ENCODE measurements around the gene FHIT.

Gene FHIT

DNA sequence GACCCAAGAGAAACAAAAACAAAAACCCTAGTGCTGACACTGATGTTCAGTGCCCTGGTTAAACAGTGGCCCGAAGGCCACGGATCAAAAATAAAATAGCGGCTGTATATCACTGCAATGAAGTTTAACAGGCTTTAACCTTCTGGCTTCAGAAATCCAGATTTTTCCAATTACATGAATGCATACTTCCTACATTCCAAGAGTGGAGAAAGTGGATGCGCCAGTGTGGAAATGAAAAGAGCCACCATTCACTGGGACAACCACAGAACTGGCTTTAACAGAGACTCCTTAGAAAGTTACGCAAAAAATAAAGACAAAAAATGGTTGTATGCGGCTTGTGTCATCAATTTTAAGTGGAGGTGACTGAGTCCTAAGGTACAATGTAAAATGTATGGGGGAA, 522.2 kb downstream of the FHIT start:
- no peak overlapping the region for H3K4me3 ChIP-seq (ENCODE audit: low read depth, low read length)
- DNase-seq (ENCODE audit: low read depth), result no peak
- TF ChIP-seq CTCF (IDR thresholded peaks at IDR 0.05; ENCODE audit: low read depth, low read length, missing control alignments), result no peak
- in situ Hi-C loops (cut with HindIII; ENCODE audit: low sequenced_read_pairs), result no loop called here

- in situ Hi-C loops (cut with HindIII; ENCODE audit: low sequenced_read_pairs), result no loop called here
- no peak for TF ChIP-seq CTCF (IDR thresholded peaks at IDR 0.05; ENCODE audit: low read depth, low read length, missing control alignments)
- DNase-seq (ENCODE audit: low read depth), result no peak
- H3K4me3 ChIP-seq (ENCODE audit: low read depth, low read length), result no peak overlapping the region
Measured at GRCh38 chr3:60728006-60728405, 523.2 kb downstream of the FHIT start.

DNA sequence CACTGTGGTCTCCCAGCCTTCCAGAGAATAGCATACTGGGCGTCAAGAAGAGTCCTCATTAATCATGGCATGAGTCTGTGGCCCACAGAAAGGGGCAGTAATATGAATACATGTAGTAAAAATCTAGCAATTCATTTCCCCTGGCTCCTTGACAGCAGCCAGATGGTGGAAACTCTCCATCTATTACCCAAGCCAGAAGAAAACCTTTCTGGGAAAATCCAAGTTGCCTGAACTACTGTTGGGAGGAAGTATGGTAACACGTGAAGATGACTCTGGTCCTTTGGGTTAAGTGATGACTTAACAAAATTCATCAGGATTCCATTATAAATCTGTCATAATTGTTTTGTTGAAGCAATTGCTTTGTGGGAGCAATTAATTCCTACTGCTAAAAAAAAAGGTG, 530.5 kb downstream of the FHIT start:
- H3K4me3 ChIP-seq (ENCODE audit: low read depth, low read length), result no peak overlapping the region
- TF ChIP-seq CTCF (IDR thresholded peaks at IDR 0.05; ENCODE audit: low read depth, low read length, missing control alignments), result no peak
- in situ Hi-C loops (cut with HindIII; ENCODE audit: low sequenced_read_pairs), result no loop called here
- peak; percentile 20 for DNase-seq (ENCODE audit: low read depth)

DNA sequence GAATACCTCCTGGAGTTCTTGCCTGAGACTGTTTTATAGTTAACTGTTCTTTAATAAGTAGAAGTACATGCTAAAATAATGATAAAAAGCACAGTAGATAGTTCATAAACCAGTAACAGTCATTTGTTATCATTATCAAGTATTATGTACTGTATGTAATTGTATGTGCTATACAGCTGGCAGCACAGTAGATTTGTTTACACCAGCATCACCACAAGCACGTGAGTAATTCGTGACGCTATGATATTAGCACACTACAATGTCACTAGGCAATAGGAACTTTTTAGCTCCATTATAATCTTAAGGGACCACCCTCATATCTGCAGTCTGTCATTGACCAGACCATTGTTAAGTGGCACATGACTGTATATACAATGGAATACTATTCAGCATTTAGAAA, 534.7 kb downstream of the FHIT start:
- in situ Hi-C loops (cut with HindIII; ENCODE audit: low sequenced_read_pairs), result no loop called here
- DNase-seq (ENCODE audit: low read depth), result no peak
- H3K4me3 ChIP-seq (ENCODE audit: low read depth, low read length), result no peak overlapping the region
- TF ChIP-seq CTCF (IDR thresholded peaks at IDR 0.05; ENCODE audit: low read depth, low read length, missing control alignments), result no peak

DNA sequence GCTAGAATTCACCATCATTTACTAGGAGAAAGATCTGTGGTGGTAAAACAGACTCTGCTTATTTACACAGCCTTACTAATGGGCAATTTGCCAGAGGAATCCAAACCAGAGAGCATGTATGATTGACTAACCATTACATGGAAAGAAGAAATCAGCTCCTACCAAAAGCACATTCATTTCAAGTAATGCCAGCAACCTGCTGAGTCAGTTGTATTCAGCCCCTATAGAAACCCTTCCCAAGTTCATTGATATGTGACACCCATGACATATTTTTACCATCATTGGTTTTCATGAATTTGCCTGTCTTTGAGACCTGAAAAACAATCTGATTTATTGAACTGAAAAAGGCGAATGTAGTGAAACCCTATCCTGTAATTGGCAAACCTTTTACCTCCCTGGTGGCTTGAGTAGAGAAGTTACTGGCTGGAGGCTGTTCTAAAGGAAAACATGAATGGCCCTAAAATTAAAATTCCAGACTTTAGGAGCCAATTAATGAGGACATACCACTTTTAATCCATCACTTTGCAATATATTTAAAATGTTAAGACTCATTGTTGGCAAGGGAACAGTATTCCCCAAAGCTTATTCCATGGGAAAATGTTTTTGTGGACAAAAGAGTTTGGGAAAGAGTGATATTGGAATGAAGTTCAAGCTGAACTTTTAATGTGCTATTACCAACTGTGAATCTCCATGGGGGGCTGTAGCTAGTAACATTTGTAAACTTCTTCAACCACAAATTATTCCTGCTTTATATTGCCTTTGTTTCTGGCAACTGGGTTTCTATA, 542.9 kb downstream of the FHIT start:
- DNase-seq (ENCODE audit: low read depth), result peak; percentile 94

DNA sequence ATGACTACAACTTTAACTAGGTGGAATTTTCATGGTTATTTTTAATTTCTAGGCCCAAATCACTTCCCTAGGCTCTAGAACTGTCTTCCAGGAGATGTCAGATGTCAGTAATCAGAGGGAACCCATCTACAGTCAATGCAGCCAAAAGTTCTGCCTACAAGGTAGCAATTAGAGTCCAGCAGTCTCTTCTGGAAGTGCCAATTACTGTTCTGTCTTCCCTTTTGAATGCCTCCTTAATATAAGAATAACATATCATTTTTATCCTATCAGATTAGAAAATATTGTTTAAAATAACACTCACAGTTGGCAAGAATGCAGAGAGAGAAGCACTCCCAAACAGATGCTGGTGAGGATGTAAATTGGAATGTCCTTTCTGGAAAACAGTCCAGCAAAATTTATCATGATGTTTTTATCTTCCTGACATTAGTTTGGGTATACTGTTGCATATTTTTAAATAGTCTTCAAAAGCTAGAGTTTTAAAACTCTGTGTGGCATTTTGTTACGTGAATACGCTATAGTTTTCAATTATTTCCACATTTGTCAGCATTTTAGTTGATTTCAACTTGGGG, 543.7 kb downstream of the FHIT start:
- TF ChIP-seq CTCF (IDR thresholded peaks at IDR 0.05; ENCODE audit: low read depth, low read length, missing control alignments), result no peak
- DNase-seq (ENCODE audit: low read depth), result no peak
- H3K4me3 ChIP-seq (ENCODE audit: low read depth, low read length), result no peak overlapping the region
- in situ Hi-C loops (cut with HindIII; ENCODE audit: low sequenced_read_pairs), result no loop called here

More for the DNA sequence above, 542.9 kb downstream of the FHIT start:
- no peak for TF ChIP-seq CTCF (IDR thresholded peaks at IDR 0.05; ENCODE audit: low read depth, low read length, missing control alignments)
- H3K4me3 ChIP-seq (ENCODE audit: low read depth, low read length), result no peak overlapping the region
- in situ Hi-C loops (cut with HindIII; ENCODE audit: low sequenced_read_pairs), result no loop called here

All from astrocyte of the cerebellum (primary cell).